Measurements from ENCODE around the gene OXNAD1.

DNA sequence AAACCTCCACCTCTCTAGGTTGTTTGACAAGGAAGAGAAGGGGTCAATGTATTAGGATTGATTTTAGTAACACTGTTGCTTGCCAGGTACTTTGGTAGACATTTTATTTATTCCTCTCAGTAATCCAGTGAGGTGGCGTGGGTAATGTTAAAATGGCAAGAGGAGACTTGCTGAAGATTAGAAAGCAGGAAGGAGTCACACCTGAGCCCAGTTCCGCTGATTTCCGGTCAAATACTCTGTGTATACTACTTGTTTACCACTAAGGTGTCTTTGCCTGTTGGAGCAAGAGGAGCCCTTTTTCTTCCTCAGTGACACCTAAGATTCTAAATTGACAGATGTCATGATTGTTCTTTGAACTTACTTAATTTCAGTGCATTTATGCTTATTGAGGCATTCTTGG, 1.7 kb downstream of the OXNAD1 start:
- TF ChIP-seq, protein P1, sequence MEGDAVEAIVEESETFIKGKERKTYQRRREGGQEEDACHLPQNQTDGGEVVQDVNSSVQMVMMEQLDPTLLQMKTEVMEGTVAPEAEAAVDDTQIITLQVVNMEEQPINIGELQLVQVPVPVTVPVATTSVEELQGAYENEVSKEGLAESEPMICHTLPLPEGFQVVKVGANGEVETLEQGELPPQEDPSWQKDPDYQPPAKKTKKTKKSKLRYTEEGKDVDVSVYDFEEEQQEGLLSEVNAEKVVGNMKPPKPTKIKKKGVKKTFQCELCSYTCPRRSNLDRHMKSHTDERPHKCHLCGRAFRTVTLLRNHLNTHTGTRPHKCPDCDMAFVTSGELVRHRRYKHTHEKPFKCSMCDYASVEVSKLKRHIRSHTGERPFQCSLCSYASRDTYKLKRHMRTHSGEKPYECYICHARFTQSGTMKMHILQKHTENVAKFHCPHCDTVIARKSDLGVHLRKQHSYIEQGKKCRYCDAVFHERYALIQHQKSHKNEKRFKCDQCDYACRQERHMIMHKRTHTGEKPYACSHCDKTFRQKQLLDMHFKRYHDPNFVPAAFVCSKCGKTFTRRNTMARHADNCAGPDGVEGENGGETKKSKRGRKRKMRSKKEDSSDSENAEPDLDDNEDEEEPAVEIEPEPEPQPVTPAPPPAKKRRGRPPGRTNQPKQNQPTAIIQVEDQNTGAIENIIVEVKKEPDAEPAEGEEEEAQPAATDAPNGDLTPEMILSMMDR (conservative IDR thresholded peaks at IDR 0.05; ENCODE audit: low read length), result no peak
- no peak for TF ChIP-seq EZH2phosphoT487 (IDR thresholded peaks at IDR 0.05; ENCODE audit: borderline replicate concordance)
